ENCODE data around the gene SERINC5. TPM values are rescaled to one million over a fixed set of nuclear protein-coding genes. Genes with fewer than 3 reads are reported as not detected.

SERINC5 gene
- total and polyA plus RNA-seq, 3 donors from 2014 or later = 62.3 to 217 (median 158) TPM

DNA sequence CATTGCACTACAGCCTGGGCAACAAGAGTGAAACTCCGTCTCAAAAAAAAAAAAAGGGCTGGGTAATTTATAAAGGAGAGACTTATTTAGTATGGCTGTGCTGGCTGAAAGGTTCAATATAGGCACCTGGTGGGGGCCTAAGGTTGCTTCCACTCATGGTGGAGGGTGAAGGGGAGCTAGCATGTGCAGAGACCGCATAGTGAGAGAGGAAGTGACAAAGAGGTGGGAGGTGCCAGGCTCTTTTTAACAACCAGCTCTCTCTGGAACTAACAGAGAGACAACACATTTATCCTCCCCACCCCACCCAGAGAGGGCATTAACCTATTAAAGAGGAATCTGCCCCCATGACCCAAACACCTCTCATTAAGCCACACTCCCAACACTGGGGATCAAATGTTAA is 28.9 kb upstream of the SERINC5 start:
- Histone ChIP-seq H3K36me3 (ENCODE audit: low read depth, missing control alignments) (no peaks in the 10 kb centered on the region), H3K27ac (no peak overlapping the region), H3K4me3 (no peak overlapping the region), H3K9me3 (no peaks in the 10 kb centered on the region), H3K27me3 (no peaks in the 10 kb centered on the region), H3K4me1 (no peaks in the 10 kb centered on the region)
- no peak for DNase-seq
- intact Hi-C loops (cut with DNase I; ENCODE audit: low total_unique reads) = no loop called here
- 75 to 77% methylated on average over 2 of the region's 2 CpGs for WGBS, 2 donors
- TF ChIP-seq, protein P1, sequence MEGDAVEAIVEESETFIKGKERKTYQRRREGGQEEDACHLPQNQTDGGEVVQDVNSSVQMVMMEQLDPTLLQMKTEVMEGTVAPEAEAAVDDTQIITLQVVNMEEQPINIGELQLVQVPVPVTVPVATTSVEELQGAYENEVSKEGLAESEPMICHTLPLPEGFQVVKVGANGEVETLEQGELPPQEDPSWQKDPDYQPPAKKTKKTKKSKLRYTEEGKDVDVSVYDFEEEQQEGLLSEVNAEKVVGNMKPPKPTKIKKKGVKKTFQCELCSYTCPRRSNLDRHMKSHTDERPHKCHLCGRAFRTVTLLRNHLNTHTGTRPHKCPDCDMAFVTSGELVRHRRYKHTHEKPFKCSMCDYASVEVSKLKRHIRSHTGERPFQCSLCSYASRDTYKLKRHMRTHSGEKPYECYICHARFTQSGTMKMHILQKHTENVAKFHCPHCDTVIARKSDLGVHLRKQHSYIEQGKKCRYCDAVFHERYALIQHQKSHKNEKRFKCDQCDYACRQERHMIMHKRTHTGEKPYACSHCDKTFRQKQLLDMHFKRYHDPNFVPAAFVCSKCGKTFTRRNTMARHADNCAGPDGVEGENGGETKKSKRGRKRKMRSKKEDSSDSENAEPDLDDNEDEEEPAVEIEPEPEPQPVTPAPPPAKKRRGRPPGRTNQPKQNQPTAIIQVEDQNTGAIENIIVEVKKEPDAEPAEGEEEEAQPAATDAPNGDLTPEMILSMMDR (IDR thresholded peaks at IDR 0.05) = no peak
- TF ChIP-seq POLR2A (IDR thresholded peaks at IDR 0.05) = no peak

DNA sequence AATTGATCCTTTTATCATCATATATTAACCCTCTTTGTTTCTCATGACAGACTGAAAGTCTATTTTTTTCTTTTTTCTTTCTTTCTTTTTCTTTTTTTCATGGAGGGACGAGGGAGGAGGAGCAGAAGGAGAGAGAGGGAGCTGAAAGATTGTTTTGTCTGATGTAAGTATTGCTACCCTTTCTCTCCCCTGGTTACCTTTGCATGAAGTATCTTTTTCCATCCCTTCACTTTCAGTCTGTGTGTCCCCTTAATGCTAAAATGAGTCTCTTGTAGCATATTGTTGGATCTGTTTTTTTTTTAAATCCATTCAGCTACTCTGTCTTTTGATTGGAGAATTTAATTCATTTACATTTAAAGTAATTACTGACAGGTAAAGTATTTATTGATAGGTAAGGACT is 27.5 kb upstream of the SERINC5 start:
- intact Hi-C loops (cut with DNase I; ENCODE audit: low total_unique reads) = no loop called here
- H3K9me3 ChIP-seq = no peaks in the 10 kb centered on the region
- no peak for DNase-seq
- WGBS, 2 donors = 74 to 79% methylated on average over 1 of the region's 1 CpG
- H3K4me3 ChIP-seq = no peak overlapping the region
- H3K4me1 ChIP-seq = no peaks in the 10 kb centered on the region
- H3K27ac ChIP-seq = no peak overlapping the region
- TF ChIP-seq, protein P1 (IDR thresholded peaks at IDR 0.05) = no peak
- no peak for TF ChIP-seq POLR2A (IDR thresholded peaks at IDR 0.05)
- H3K27me3 ChIP-seq = no peaks in the 10 kb centered on the region
- no peaks in the 10 kb centered on the region for H3K36me3 ChIP-seq (ENCODE audit: low read depth, missing control alignments)

DNA sequence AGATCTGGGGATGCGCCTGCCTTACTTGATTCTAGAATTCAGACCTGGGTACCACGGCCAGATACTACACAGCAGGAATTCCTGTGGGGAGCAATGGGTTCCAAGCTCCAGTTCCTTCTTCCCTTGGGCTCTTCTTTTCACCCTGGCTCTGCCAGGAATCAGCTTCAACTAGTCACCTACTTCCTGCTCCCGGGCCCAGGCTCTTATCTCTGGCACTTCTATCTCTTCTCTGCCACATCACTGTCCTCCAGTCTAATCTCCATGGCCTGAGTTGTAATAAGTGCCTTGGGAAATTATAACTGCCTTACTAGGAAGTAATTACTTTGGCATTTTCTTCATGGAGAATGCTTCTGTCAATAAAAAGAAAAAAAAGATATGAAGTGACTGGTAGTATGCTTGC is 26.2 kb upstream of the SERINC5 start:
- intact Hi-C loops (cut with DNase I; ENCODE audit: low total_unique reads) = no loop called here
- H3K36me3 ChIP-seq (ENCODE audit: low read depth, missing control alignments) = no peaks in the 10 kb centered on the region
- no peaks in the 10 kb centered on the region for H3K9me3 ChIP-seq
- H3K27ac ChIP-seq = no peak overlapping the region
- DNase-seq = no peak
- TF ChIP-seq POLR2A (IDR thresholded peaks at IDR 0.05) = no peak
- TF ChIP-seq, protein P1 (IDR thresholded peaks at IDR 0.05) = no peak
- H3K27me3 ChIP-seq = no peaks in the 10 kb centered on the region
- WGBS, 2 donors = 72 to 82% methylated on average over 3 of the region's 3 CpGs
- H3K4me3 ChIP-seq = no peak overlapping the region
- no peaks in the 10 kb centered on the region for H3K4me1 ChIP-seq

DNA sequence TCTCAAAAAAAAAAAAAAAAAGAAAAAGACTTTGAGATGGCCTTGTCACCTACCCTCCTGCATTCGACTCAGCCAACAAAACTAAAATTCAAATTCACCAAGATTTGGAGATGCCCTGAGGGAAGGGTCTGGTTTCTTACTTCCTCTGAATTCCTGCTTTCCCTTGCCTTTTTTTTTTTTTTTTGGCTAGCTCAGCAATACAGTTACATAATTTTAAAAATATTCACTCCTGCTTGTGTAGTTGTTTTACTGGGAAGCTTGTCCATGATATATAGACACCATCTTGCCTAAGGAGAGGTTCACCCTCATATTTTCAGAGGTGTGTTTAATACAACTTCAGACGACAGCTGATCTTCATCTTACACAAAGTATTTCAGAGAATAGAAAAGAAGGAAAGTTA is 21.3 kb upstream of the SERINC5 start:
- TF ChIP-seq, protein P1 (IDR thresholded peaks at IDR 0.05) = no peak
- no peak for TF ChIP-seq POLR2A (IDR thresholded peaks at IDR 0.05)
- intact Hi-C loops (cut with DNase I; ENCODE audit: low total_unique reads) = loop anchor here (10.0 kb wide), 1 partner anchor 182 kb away; no protein-coding TSS in a partner anchor
- Histone ChIP-seq H3K27me3 (no peaks in the 10 kb centered on the region), H3K36me3 (ENCODE audit: low read depth, missing control alignments) (no peaks in the 10 kb centered on the region), H3K4me1 (no peaks in the 10 kb centered on the region), H3K9me3 (no peaks in the 10 kb centered on the region), H3K27ac (no peak overlapping the region), H3K4me3 (no peak overlapping the region)
- no peak for DNase-seq
- WGBS, 2 donors = 46 to 54% methylated on average over 2 of the region's 2 CpGs

DNA sequence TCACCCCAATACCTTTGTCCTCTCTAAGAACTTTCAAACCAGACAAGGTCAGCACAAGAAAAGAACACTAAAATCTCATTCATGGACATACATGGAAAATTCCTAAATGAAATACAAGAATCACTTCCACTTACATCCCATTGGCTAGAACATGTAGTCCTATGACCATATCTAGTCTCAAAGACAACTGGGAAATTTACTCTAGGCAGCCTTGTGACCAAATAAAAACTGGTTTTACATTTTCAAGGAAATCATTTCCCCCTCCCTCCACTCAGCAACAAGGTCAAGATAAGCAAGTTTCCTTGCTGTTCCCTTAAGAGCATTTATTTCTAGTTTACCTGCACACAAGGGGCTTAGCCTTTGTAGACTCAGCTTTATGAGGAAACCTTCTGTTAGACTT is 20.3 kb upstream of the SERINC5 start:
- H3K27ac ChIP-seq = peak overlapping the region; percentile 31 to 36
- TF ChIP-seq, protein P1 (IDR thresholded peaks at IDR 0.05) = no peak
- TF ChIP-seq POLR2A (IDR thresholded peaks at IDR 0.05) = no peak

More for the DNA sequence above, 20.3 kb upstream of the SERINC5 start:
- Histone ChIP-seq H3K36me3 (ENCODE audit: low read depth, missing control alignments) (no peaks in the 10 kb centered on the region), H3K4me3 (no peak overlapping the region), H3K4me1 (no peaks in the 10 kb centered on the region), H3K9me3 (no peaks in the 10 kb centered on the region), H3K27me3 (no peaks in the 10 kb centered on the region)
- DNase-seq = no peak
- intact Hi-C loops (cut with DNase I; ENCODE audit: low total_unique reads) = loop anchor here (10.0 kb wide), 1 partner anchor 181 kb away; no protein-coding TSS in a partner anchor

All from testis (tissue), 3 donors.